Renal pelvis (tissue), 4 donors: ENCODE data around the gene TYRP1. TPM values are rescaled to one million over a fixed set of nuclear protein-coding genes. Genes with fewer than 3 reads are reported as not detected.

Source experiments
- DNase-seq: peaks from one replicate; pipeline ENCODE4 v3.0.0-alpha.2; 2013
- polyA plus RNA-seq, 3 donors: library from polyadenylated mRNA; unstranded; fragments of 120-200 nt; gene quantifications; one replicate each; pipeline ENCODE4 v1.2.1, GENCODE V29; 2013; ENCODE audit not compliant: insufficient read length in 3 of 3

The TYRP1 gene
- polyA plus RNA-seq, 3 donors: 1.5 to 1.9 (median 1.5) TPM

- DNase-seq: no peak
Observed at GRCh38 chr9:12696931-12697622, 3.9 kb downstream of the TYRP1 start.

GRCh38 chr9:12697719-12698118 is 4.5 kb downstream of the TYRP1 start:
- DNase-seq: no peak

- no peak for DNase-seq
Observed at GRCh38 chr9:12698266-12698665, 5.1 kb downstream of the TYRP1 start.

GRCh38 chr9:12698986-12699385 is 5.8 kb downstream of the TYRP1 start:
- DNase-seq: no peak

- DNase-seq: no peak
Observed at GRCh38 chr9:12699529-12699928, 6.3 kb downstream of the TYRP1 start.

- no peak for DNase-seq
Observed at GRCh38 chr9:12701126-12701525, 7.9 kb downstream of the TYRP1 start.

GRCh38 chr9:12702160-12702758 is 9.1 kb downstream of the TYRP1 start:
- peak; percentile 42 for DNase-seq

- no peak for DNase-seq
Observed at GRCh38 chr9:12703996-12704395, 10.8 kb downstream of the TYRP1 start.

- no peak for DNase-seq
Observed at GRCh38 chr9:12705738-12706391, 12.7 kb downstream of the TYRP1 start.

- no peak for DNase-seq
Observed at GRCh38 chr9:12708562-12709298, 15.5 kb downstream of the TYRP1 start.

GRCh38 chr9:12712532-12712931 is 19.3 kb downstream of the TYRP1 start:
- DNase-seq: no peak

- DNase-seq: no peak
Observed at GRCh38 chr9:12715268-12715667, 22.1 kb downstream of the TYRP1 start.

GRCh38 chr9:12716823-12717600 is 23.8 kb downstream of the TYRP1 start:
- DNase-seq: no peak

- no peak for DNase-seq
Observed at GRCh38 chr9:12717907-12718306, 24.7 kb downstream of the TYRP1 start.

- no peak for DNase-seq
Observed at GRCh38 chr9:12718482-12719026, 25.4 kb downstream of the TYRP1 start.

GRCh38 chr9:12719431-12719830 is 26.2 kb downstream of the TYRP1 start:
- peak; percentile 52 for DNase-seq

- DNase-seq: no peak
Observed at GRCh38 chr9:12720551-12720950, 27.4 kb downstream of the TYRP1 start.

GRCh38 chr9:12722131-12722530 is 28.9 kb downstream of the TYRP1 start:
- DNase-seq: no peak

- no peak for DNase-seq
Observed at GRCh38 chr9:12723409-12724028, 30.3 kb downstream of the TYRP1 start.

- DNase-seq: no peak
Observed at GRCh38 chr9:12726795-12727194, 33.6 kb downstream of the TYRP1 start.

GRCh38 chr9:12730198-12730597 is 37.0 kb downstream of the TYRP1 start:
- DNase-seq: no peak
